Measurements from ENCODE around the gene TIMM21. TPM values are rescaled to one million over a fixed set of nuclear protein-coding genes. Genes with fewer than 3 reads are reported as not detected.

The TIMM21 gene
- total and polyA plus RNA-seq, 2 of the 13 experiments (the other 11 are each of a cell fraction or from before 2014, with no cell fraction given): 29.6 to 62.3 TPM

DNA sequence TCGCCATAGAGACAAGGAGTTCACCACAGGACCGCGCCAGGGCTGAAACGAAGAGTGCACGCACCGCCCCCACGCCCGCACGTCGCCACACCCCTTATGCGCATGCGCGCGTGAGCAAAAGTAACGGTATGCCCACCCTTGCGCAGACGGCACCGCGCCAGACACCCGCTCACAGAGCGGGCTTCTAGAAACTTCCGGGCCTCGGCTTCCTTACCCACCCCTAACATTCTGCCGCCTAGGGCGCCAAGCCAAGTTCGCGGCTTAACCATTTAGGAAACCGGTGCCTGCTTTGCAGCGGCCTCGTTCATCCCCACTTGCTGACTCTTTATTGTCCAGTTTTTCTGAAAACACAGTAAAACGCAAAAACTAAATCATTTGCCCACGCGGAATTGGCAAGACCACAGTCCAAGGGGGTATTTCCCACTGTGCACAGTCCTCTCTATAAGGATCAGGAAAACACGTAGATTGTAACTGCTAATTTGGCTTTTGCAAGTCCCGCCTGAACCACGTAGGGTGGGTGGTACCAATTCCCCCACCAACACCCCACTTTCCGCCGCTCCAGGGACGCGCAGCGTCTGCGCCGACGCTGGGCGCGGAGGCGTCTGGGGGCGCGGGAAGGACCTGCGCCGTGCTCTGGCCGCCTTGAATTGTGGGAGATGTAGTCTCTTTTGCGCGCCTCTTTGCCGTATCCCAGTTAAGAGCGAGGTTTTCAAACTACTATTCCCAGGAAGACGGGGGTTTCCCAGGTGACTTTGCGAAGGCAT is at the start of gene TIMM21, which contains the start of gene FBXO15 (continued):
- TF ChIP-seq ZBTB14 (CRISPR knock-in tag; IDR thresholded peaks at IDR 0.05) (peak; percentile 55; the same call in 1 of the 2 replicates), MIER2 (CRISPR knock-in tag; IDR thresholded peaks at IDR 0.05) (no peak), ZNF746 (CRISPR knock-in tag; IDR thresholded peaks at IDR 0.05) (peak; percentile 35; the same call in 1 of the 2 replicates), DR1 (CRISPR knock-in tag; IDR thresholded peaks at IDR 0.05) (peak; percentile 49; the same call in 1 of the 2 replicates), KLF15 (CRISPR knock-in tag; IDR thresholded peaks at IDR 0.05; ENCODE audit: borderline replicate concordance) (peak; percentile 88; the same call in 1 of the 2 replicates), HCFC1 (IDR thresholded peaks at IDR 0.05; ENCODE audit: low read depth, low read length) (peak; percentile 96), ZFP36L2 (CRISPR knock-in tag; IDR thresholded peaks at IDR 0.05) (no peak), ATF7-NPFF (CRISPR knock-in tag; IDR thresholded peaks at IDR 0.05; ENCODE audit: low read depth) (peak; percentile 94), ZFP1 (CRISPR knock-in tag; IDR thresholded peaks at IDR 0.05) (0 out of 2 replicates have a peak, but pooled peaks have one; percentile 25), ZNF136 (CRISPR knock-in tag; IDR thresholded peaks at IDR 0.05; ENCODE audit: low read depth) (peak; percentile 96; the same call in 1 of the 2 replicates), ZNF83 (CRISPR knock-in tag; IDR thresholded peaks at IDR 0.05; ENCODE audit: borderline replicate concordance) (0 out of 2 replicates have a peak, but pooled peaks have one; percentile 6), NFE2L1 (CRISPR knock-in tag; IDR thresholded peaks at IDR 0.05; ENCODE audit: borderline replicate concordance) (no peak), RNF2 (conservative IDR thresholded peaks at IDR 0.05; ENCODE audit: low read depth) (peak; percentile 70; the same call in 1 of the 2 replicates)
- TF ChIP-seq, protein P1, sequence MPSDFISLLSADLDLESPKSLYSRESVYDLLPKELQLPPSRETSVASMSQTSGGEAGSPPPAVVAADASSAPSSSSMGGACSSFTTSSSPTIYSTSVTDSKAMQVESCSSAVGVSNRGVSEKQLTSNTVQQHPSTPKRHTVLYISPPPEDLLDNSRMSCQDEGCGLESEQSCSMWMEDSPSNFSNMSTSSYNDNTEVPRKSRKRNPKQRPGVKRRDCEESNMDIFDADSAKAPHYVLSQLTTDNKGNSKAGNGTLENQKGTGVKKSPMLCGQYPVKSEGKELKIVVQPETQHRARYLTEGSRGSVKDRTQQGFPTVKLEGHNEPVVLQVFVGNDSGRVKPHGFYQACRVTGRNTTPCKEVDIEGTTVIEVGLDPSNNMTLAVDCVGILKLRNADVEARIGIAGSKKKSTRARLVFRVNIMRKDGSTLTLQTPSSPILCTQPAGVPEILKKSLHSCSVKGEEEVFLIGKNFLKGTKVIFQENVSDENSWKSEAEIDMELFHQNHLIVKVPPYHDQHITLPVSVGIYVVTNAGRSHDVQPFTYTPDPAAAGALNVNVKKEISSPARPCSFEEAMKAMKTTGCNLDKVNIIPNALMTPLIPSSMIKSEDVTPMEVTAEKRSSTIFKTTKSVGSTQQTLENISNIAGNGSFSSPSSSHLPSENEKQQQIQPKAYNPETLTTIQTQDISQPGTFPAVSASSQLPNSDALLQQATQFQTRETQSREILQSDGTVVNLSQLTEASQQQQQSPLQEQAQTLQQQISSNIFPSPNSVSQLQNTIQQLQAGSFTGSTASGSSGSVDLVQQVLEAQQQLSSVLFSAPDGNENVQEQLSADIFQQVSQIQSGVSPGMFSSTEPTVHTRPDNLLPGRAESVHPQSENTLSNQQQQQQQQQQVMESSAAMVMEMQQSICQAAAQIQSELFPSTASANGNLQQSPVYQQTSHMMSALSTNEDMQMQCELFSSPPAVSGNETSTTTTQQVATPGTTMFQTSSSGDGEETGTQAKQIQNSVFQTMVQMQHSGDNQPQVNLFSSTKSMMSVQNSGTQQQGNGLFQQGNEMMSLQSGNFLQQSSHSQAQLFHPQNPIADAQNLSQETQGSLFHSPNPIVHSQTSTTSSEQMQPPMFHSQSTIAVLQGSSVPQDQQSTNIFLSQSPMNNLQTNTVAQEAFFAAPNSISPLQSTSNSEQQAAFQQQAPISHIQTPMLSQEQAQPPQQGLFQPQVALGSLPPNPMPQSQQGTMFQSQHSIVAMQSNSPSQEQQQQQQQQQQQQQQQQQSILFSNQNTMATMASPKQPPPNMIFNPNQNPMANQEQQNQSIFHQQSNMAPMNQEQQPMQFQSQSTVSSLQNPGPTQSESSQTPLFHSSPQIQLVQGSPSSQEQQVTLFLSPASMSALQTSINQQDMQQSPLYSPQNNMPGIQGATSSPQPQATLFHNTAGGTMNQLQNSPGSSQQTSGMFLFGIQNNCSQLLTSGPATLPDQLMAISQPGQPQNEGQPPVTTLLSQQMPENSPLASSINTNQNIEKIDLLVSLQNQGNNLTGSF (CRISPR knock-in tag; IDR thresholded peaks at IDR 0.05): peak; percentile 92

Data from HepG2 (cell line).